ENCODE data around the gene FAT1.

- TF ChIP-seq POLR2A (IDR thresholded peaks at IDR 0.05) (no peak), CTCF (IDR thresholded peaks at IDR 0.05) (peak in 2 of 7 experiments; percentile 19 to 33)
These were observed 169.1 kb downstream of the FAT1 start for GRCh38 chr4:186554539-186554913.

Data from body of pancreas (tissue), 4 donors.